ENCODE measurements around the gene INPP5A. TPM values are rescaled to one million over a fixed set of nuclear protein-coding genes. Genes with fewer than 3 reads are reported as not detected.

Gene INPP5A
- total RNA-seq, 1 donor from 2014 or later: 35.4 TPM

- no peak for TF ChIP-seq CTCF (conservative IDR thresholded peaks at IDR 0.05)
- Mint-ChIP-seq H3K4me1 (no peaks in the 10 kb centered on the region), H3K36me3 (ENCODE audit: low read depth) (no peaks in the 10 kb centered on the region), H3K27me3 (ENCODE audit: low read depth) (peaks cover 27% of the 10 kb centered on the region), H3K9me3 (no peaks in the 10 kb centered on the region), H3K4me3 (no peak overlapping the region), H3K27ac (ENCODE audit: unreplicated experiment) (no peak overlapping the region)
- no peak for DNase-seq (ENCODE audit: low read depth, low spot score)
These were observed 274.4 kb downstream of the INPP5A start for GRCh38 chr10:132811891-132812481.

GRCh38 chr10:132812520-132812919 is 274.9 kb downstream of the INPP5A start:
- Mint-ChIP-seq H3K36me3 (ENCODE audit: low read depth) (no peaks in the 10 kb centered on the region), H3K9me3 (no peaks in the 10 kb centered on the region), H3K4me3 (no peak overlapping the region), H3K4me1 (no peaks in the 10 kb centered on the region), H3K27me3 (ENCODE audit: low read depth) (peaks cover 32% of the 10 kb centered on the region), H3K27ac (ENCODE audit: unreplicated experiment) (no peak overlapping the region)
- no peak for DNase-seq (ENCODE audit: low read depth, low spot score)
- no peak for TF ChIP-seq CTCF (conservative IDR thresholded peaks at IDR 0.05)

- no peak for DNase-seq (ENCODE audit: low read depth, low spot score)
- no peak overlapping the region for H3K27ac Mint-ChIP-seq (ENCODE audit: unreplicated experiment)
- H3K9me3 Mint-ChIP-seq: no peaks in the 10 kb centered on the region
- no peak overlapping the region for H3K4me3 Mint-ChIP-seq
- H3K36me3 Mint-ChIP-seq (ENCODE audit: low read depth): no peaks in the 10 kb centered on the region
- no peak for TF ChIP-seq CTCF (conservative IDR thresholded peaks at IDR 0.05)
- peaks cover 36% of the 10 kb centered on the region for H3K27me3 Mint-ChIP-seq (ENCODE audit: low read depth)
- H3K4me1 Mint-ChIP-seq: no peaks in the 10 kb centered on the region
These were observed 275.4 kb downstream of the INPP5A start for GRCh38 chr10:132813001-132813401.

- Mint-ChIP-seq H3K4me1 (no peaks in the 10 kb centered on the region), H3K27ac (ENCODE audit: unreplicated experiment) (peak overlapping the region; percentile 35), H3K27me3 (ENCODE audit: low read depth) (peaks cover 40% of the 10 kb centered on the region), H3K9me3 (peaks cover 2% of the 10 kb centered on the region), H3K4me3 (no peak overlapping the region), H3K36me3 (ENCODE audit: low read depth) (peaks cover under 1% of the 10 kb centered on the region)
- DNase-seq (ENCODE audit: low read depth, low spot score): no peak
- no peak for TF ChIP-seq CTCF (conservative IDR thresholded peaks at IDR 0.05)
These were observed 276.2 kb downstream of the INPP5A start for GRCh38 chr10:132813560-132814468.

- no peak for DNase-seq (ENCODE audit: low read depth, low spot score)
- Mint-ChIP-seq H3K9me3 (peaks cover 4% of the 10 kb centered on the region), H3K27me3 (ENCODE audit: low read depth) (peaks cover 43% of the 10 kb centered on the region), H3K4me3 (no peak overlapping the region), H3K36me3 (ENCODE audit: low read depth) (peaks cover 6% of the 10 kb centered on the region), H3K27ac (ENCODE audit: unreplicated experiment) (no peak overlapping the region), H3K4me1 (no peaks in the 10 kb centered on the region)
- no peak for TF ChIP-seq CTCF (conservative IDR thresholded peaks at IDR 0.05)
These were observed 276.9 kb downstream of the INPP5A start for GRCh38 chr10:132814469-132814856.
